Measurements from ENCODE around the gene ZNF780A. TPM values are rescaled to one million over a fixed set of nuclear protein-coding genes. Genes with fewer than 3 reads are reported as not detected.

ZNF780A gene
- total and polyA plus RNA-seq, 2 of the 13 experiments (the other 11 are each of a cell fraction or from before 2014, with no cell fraction given), result 13.5 to 22.7 TPM

GRCh38 chr19:40090241-40091204 lies at the start of gene ZNF780A (continued):
- TF ChIP-seq GMEB1 (CRISPR knock-in tag; IDR thresholded peaks at IDR 0.05; ENCODE audit: borderline replicate concordance) (peak; percentile 79; the same call in 1 of the 2 replicates), HOMEZ (CRISPR knock-in tag; IDR thresholded peaks at IDR 0.05; ENCODE audit: low read depth) (peak; percentile 50; the same call in 1 of the 2 replicates), ZNF232 (CRISPR knock-in tag; IDR thresholded peaks at IDR 0.05; ENCODE audit: borderline replicate concordance) (peak; percentile 68), ZNF143 (CRISPR knock-in tag; IDR thresholded peaks at IDR 0.05) (peak; percentile 92), HNRNPLL (IDR thresholded peaks at IDR 0.05; ENCODE audit: low read depth, low read length, poor library complexity, severe bottlenecking) (peak; percentile 88), ARID4A (CRISPR knock-in tag; IDR thresholded peaks at IDR 0.05; ENCODE audit: borderline replicate concordance) (peak; percentile 89; the same call in 1 of the 2 replicates), IRF2 (CRISPR knock-in tag; IDR thresholded peaks at IDR 0.05) (peak; percentile 75; the same call in 1 of the 2 replicates), SRSF1 (optimal IDR thresholded peaks at IDR 0.05; ENCODE audit: low read depth, low read length) (peak; percentile 57), POGZ (CRISPR knock-in tag; IDR thresholded peaks at IDR 0.05) (peak; percentile 2; the same call in 1 of the 2 replicates), PATZ1 (CRISPR knock-in tag; IDR thresholded peaks at IDR 0.05) (peak; percentile 65), RXRA (CRISPR knock-in tag; IDR thresholded peaks at IDR 0.05) (peak; percentile 74), ZNF574 (CRISPR knock-in tag; IDR thresholded peaks at IDR 0.05) (peak; percentile 90), KDM4B (CRISPR knock-in tag; IDR thresholded peaks at IDR 0.05) (peak; percentile 4; the same call in 1 of the 2 replicates)
